ENCODE measurements around the gene AATK.

AATK gene

GRCh38 chr17:81119223-81120148, 46.5 kb downstream of the AATK start:
- DNase-seq (ENCODE audit: extremely low spot score, insufficient read length, low read depth): peak; percentile 66
- FAIRE-seq: no peak

GRCh38 chr17:81118308-81119221, 47.5 kb downstream of the AATK start:
- no peak for DNase-seq (ENCODE audit: extremely low spot score, insufficient read length, low read depth)
- no peak for FAIRE-seq

DNA sequence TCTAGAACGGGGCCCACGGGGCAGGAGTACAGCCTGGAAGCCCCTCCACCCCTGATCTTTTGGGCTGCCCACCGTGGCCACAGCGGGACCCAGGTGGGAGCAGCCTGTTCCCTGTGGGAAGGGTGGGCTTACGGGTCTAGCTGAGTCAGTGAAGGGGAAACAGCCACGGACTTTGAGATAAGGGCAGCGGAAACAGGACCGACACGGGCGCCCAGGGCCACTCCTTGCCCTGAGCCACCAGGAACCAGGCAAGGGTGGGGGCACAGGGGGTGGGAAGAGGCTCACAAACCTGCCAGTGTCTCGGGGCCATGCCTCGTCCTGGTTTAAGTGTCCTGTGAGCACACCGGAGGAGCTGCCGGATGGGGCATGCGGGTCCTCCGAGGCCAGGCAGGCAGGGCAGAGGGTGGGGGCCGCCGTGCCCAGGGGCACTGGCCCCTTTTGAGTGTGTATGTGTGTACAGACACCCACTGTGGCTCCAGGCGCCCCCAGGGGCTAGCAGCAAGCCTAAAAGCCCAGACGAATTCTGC, 48.3 kb downstream of the AATK start:
- FAIRE-seq: no peak
- DNase-seq (ENCODE audit: extremely low spot score, insufficient read length, low read depth): no peak

DNA sequence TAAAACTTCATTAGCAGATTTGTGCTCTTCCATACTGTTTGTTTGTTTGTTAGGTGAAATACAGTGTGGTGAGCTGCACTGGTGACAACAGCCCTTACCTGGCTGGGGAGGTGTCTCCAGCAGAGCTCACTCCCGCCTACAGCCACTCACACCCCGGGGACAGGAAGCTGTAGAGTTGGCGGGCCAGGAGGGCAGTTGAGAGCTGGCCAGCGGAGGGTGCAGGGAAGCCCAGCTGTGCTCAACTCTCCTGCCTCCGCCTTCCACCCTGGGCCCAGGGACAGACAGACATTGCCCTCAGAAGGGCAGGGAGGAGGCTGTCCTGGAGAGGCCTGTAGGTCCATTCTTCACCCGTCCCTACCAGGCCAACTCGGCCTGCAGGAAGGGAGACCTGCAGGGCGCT, 49.3 kb downstream of the AATK start:
- FAIRE-seq (no peak), DNase-seq (ENCODE audit: extremely low spot score, insufficient read length, low read depth) (no peak)

DNA sequence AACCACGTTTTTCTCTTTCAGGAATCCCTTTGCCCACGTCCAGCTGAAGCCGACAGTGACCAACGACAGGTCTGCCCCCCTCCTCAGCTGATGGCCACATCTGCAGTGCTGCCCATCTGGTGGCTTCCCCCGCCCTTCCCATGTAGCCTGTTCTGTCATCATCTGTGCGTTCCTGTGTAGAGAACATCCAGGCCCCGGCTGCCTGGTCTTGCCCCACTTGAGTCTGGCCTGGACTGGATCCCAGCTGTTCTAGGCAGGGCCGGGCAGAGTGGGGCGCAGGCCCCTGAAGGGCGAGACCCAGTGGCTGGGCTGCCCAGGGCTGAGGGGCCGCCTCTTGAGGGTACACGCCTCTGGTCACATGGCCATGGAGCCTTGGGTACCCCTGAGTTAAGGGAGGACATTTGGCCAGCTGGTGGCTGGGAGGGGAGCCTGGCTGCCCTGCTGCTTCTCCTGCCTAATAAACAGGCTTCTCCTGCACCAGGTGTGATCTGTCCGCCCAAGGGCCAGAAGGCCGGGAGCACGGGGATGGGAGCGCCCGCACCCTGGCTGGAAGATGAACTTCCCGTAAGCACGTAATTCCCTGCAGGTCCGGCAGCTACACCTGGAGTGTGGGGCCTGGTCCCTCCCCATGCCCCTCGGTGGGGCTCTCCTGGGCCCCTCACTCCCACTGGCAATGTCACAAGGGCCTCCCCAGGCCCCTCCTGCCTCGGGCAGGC, 50.1 kb downstream of the AATK start:
- DNase-seq (ENCODE audit: extremely low spot score, insufficient read length, low read depth) (no peak), FAIRE-seq (no peak)

DNA sequence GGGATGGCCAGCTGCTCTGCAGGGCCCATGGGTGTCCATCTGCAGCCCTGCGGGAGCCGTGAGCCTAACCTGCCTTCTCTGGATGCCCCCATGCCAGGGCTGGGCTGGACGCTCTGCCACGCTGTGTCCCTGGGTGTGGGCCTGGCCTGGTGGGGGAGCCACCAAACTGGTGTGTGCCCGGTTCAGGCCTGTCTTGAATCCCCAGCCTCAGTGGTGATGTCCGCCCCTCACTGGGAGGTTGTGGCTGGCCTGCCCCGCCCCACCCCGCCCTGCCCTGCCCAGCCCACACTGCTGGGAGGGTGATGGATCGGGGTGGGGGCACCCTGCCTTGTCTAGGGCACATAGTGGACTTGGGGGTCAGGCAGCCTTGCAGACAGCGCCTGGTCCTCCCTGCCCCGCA, 50.8 kb downstream of the AATK start:
- no peak for DNase-seq (ENCODE audit: extremely low spot score, insufficient read length, low read depth)
- no peak for FAIRE-seq

- no peak for DNase-seq (ENCODE audit: extremely low spot score, insufficient read length, low read depth)
- no peak for FAIRE-seq
These were observed 51.5 kb downstream of the AATK start for GRCh38 chr17:81114351-81115093.

DNA sequence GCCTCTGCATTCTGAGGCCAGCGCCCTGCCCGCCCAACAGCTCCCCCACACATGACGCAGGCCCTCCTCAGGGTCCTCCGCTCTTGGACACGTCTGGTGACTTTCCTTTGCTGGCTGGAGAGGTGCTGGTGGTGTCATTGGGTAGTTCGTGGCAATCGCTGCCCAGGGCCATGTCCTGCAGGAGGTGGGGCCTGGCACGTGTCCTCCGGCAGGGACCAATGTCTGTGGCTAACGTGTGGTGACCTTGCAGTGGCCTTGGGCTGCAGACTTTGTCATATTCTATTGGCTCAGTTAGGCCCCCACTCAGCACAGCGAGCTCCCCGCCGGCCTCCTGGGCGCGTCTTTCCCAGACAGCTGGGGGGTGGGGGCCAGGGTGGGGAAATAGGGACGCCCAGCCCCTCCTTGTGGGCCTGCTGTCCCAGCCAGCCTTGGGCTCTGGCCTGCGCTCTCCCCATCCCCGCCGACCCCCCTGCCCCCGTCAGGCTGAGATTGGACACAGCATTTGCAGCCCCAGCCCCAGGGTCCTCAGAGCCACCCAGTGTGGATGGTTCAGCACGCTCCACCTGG, 52.8 kb downstream of the AATK start:
- FAIRE-seq (no peak), DNase-seq (ENCODE audit: extremely low spot score, insufficient read length, low read depth) (no peak)

DNA sequence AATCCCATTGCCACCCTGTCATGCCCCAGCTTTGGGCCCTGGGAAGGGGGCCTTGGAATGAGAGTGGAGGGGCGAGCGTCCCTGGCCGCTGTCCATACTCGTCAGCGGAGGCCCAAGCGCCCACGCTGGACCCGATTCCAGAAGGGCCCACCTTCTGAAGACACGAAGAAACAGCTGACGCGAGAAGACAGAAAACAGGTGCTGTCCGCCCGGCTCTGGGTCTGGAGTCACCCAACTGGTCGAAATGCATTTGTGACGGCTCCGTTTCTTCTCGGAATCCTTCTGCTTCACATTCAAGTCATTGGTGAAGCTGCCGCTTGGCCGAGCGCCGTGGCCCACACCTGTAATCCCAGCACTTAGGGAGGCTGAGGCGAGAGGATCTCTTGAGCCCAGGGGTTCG, 53.6 kb downstream of the AATK start:
- DNase-seq (ENCODE audit: extremely low spot score, insufficient read length, low read depth) (no peak), FAIRE-seq (no peak)

GRCh38 chr17:81111066-81111465, 55.0 kb downstream of the AATK start:
- FAIRE-seq: no peak
- DNase-seq (ENCODE audit: extremely low spot score, insufficient read length, low read depth): no peak

DNA sequence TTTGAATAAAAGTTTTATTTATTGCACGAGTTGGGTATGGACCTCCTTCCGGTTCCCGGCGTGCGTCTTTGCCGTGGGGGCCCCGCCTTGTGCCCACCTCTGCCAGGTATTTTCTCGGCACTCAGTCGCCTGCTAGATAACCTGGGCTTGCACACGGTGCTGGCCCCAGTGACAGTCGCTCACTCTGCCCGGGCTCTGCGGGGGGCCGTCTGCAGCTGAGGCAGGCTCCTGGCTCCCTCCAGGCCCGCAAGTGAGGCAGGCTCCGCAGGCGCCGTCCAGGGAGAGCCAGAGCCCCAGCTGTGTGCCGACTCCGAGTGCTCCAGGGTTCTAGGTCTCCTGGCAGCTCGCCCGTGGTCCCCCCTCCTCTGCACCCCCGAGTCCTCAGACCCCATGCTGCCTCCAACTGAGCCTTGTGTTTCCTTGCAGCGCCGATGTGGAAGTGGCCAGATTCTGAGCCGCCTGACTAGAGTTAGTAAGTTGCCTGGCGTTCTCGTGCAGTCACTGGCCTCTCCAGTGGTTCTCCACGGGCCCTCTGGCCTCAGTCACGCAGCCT, 55.5 kb downstream of the AATK start:
- FAIRE-seq: no peak
- DNase-seq (ENCODE audit: extremely low spot score, insufficient read length, low read depth): no peak

GRCh38 chr17:81109957-81110356, 56.1 kb downstream of the AATK start:
- FAIRE-seq (no peak), DNase-seq (ENCODE audit: extremely low spot score, insufficient read length, low read depth) (no peak)

- DNase-seq (ENCODE audit: extremely low spot score, insufficient read length, low read depth) (no peak), FAIRE-seq (no peak)
These were observed 57.8 kb downstream of the AATK start for GRCh38 chr17:81108220-81108619.

GRCh38 chr17:81106716-81107115, 59.3 kb downstream of the AATK start:
- FAIRE-seq: no peak
- DNase-seq (ENCODE audit: extremely low spot score, insufficient read length, low read depth): no peak

DNA sequence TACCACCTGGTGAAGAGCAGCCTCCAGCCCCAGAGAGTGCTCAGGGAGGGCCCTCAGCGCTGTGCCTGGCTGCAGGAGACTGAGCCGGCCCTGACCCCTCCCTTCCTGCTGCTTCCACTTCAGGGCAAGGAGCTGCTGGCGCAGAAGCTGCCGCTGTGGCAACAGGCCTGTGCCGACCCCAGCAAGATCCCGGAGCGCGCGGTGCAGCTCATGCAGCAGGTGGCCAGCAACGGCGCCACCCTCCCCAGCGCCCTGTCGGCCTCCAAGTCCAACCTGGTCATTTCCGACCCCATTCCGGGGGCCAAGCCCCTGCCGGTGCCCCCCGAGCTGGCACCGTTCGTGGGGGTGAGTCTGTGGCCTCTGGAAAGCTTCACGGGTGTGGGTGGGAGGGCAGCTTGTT, 62.6 kb downstream of the AATK start:
- DNase-seq (ENCODE audit: extremely low spot score, insufficient read length, low read depth) (no peak), FAIRE-seq (no peak)

DNA sequence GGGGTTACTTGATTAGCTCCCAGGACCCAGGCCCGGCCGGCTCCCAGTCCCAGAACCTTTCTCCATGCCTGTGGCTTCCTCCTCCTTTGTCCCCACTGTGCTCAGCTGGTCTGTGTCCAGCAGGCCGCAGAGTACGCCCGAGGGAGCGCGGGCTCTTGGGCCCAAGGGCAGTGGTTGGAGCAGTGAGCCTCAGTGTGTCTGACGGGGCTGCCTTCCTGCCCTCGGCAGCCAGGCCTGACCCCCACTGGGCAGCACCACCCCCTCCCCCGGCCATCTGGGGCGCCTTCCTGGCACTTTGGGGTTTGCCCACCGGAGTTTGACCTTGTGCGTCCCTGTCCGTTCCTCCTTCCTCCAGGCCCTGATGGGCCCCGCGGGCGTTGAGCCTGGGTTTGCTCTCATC, 63.2 kb downstream of the AATK start:
- no peak for DNase-seq (ENCODE audit: extremely low spot score, insufficient read length, low read depth)
- FAIRE-seq: no peak

- DNase-seq (ENCODE audit: extremely low spot score, insufficient read length, low read depth): no peak
- FAIRE-seq: no peak
These were observed 63.7 kb downstream of the AATK start for GRCh38 chr17:81102352-81102751.

- DNase-seq (ENCODE audit: extremely low spot score, insufficient read length, low read depth) (peak; percentile 98), FAIRE-seq (peak; percentile 91)
These were observed 64.3 kb downstream of the AATK start for GRCh38 chr17:81101614-81102306.

Data from GM18507 (cell line).